ENCODE results near the gene ABCD2.
"Not testable (repeated sequence)": the region's sequence is repeated elsewhere in the genome, so short reads cannot be mapped to it uniquely, and the experiment has no call there.

The ABCD2 gene

GRCh38 chr12:39611818-39612217, 7.8 kb downstream of the ABCD2 start:
- no peak for DNase-seq

GRCh38 chr12:39610436-39611025, 9.1 kb downstream of the ABCD2 start:
- DNase-seq, result no peak

- DNase-seq, result no peak
Measured at GRCh38 chr12:39606712-39607423, 12.7 kb downstream of the ABCD2 start.

GRCh38 chr12:39605996-39606395, 13.6 kb downstream of the ABCD2 start:
- DNase-seq, result no peak

DNA sequence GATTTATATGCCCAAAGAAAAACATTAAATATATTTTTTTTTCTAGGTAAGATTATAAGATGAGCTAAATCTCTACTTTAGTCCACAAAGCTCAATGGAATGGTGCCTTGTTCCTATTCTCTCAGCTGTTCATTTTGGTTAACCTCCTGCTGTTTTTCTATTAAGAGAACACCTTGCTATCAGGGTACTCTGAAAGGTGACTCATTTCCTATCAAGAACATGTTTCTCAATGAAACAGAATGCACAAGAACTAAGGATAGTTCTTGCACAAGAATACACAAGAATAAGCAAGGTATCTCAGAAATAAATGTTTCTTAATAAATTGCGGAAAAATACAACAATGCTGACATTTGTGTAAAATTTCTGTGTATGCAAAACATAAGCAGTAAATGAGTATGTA, 14.1 kb downstream of the ABCD2 start:
- DNase-seq, result no peak

- DNase-seq, result no peak
Measured at GRCh38 chr12:39603065-39603464, 16.5 kb downstream of the ABCD2 start.

DNA sequence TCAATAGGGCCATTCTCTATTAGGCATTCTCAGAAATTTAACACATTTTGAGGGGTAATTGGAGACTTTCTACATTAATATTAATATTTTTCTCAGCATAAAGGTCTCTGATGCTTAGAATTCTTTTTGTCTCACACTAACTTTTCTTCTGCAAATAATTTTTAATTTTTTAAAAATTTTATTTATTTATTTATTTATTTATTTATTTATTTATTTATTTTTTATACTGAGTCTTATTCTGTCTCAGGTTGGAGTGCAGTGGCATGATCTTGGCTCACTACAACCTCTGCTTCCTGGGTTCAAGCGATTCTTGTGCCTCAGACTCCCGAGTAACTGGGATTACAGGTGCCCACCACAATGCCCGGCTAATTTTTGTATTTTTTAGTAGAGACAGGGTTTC, 17.7 kb downstream of the ABCD2 start:
- not testable (repeated sequence) for DNase-seq

DNA sequence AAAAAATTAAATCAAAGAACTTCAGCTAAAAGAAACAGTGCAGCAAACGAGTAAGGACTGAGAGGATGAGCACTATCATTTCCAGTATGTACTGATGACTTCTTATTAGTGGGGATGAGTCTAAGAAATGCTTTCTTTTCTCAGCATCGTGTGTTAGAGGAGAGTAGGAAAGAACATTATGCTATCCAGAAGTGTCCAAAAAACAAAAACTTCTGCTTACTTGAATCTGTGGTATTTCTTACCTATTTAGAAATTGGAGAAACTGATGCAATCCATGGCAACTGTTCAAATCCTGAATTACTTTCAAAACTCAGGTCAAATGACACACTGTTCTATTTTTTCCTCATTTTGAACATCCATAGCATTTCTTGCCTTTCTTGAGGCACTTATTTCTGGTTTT, 23.7 kb downstream of the ABCD2 start:
- DNase-seq, result no peak

- no peak for DNase-seq
Measured at GRCh38 chr12:39592295-39592694, 27.3 kb downstream of the ABCD2 start.

- DNase-seq, result no peak
Measured at GRCh38 chr12:39588348-39588747, 31.3 kb downstream of the ABCD2 start.

DNA sequence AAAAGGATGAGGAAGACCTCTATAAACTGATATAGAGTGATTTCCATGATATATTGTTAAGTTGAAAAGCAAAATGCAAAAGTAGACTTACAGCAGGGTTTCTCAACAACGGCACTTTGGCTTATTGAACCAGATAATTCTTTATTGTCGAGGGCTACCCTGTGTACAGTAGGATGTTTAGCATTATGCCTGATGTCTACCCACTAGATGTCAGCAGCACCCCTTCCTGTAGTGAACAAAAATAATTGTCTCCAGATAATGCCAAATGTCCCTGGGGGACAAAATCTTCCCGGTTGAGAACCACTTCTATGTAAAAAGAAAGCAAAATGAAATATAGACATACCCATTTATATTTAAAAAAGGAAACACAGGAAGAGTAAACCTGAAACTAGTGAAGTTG, 32.4 kb downstream of the ABCD2 start:
- no peak for DNase-seq

DNA sequence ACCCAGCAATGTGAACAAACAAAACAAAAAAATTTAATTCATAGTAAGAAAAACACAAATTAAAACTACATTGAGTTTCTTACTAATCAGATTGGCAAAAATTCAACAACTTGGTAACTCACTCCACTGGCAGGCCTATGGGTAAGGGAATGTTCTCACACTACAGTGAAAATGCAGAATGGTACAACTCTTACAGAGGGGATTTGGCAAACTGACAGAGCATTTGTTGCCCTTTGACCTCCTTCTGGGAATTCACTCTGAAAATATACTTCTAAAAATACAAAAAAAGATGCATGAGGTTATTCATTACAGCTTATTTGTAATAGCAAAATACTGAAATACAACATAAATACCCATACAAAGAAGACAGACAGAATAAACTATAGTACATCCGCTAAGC, 32.8 kb downstream of the ABCD2 start:
- no peak for DNase-seq

GRCh38 chr12:39581592-39581991, 38.0 kb downstream of the ABCD2 start:
- DNase-seq, result no peak

DNA sequence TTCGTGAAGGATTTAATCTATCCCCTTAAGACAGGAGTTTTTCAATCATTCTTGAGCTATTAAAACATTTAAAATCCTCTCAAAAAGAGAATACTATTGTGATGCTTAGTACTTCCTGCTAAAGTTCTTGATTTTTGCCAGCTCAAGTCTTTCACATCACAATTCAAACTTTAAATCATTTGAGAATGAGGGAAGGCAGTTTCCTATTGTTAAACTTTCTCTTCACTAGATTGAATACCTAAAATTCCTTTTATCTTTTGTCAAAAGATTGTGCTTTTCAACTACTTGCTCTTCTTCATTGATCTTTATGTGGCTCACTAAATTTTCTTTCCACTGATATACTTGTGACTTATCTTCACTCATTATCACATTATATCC, 44.1 kb downstream of the ABCD2 start:
- no peak for DNase-seq

DNA sequence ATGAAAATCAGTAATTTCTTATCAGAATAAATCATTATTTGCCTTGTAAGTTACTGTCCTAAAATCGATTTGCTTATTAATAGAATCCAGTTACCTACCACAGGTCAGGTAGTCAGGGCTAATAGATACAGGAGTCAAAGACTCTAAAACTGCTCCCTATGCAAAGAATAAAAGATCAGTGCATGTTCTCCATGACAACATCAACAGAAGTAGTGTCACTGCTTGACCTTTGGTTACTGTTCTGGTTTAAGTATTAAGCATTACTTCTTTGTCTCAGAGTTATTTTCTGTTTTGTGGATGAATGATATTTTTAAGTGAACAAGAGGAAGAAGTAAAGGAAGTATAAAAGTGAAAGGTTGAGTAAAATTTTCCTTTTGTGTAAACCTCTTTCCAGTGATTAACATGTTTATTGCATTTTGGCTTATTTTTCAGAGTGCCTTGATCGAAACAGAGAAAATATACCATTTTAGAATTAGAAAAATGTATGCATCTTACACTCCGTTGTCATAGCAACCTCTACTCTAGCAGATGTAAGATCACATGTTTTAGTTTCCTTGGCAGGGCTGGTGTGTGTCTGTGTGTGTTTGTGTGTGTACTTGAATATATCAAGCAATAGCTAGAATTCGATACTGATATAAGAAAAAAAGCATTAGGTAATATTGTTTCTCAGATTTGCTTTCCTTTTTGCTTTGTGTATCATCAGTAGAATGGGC, 44.7 kb downstream of the ABCD2 start:
- DNase-seq, result no peak

GRCh38 chr12:39574378-39574777, 45.2 kb downstream of the ABCD2 start:
- DNase-seq, result no peak

DNA sequence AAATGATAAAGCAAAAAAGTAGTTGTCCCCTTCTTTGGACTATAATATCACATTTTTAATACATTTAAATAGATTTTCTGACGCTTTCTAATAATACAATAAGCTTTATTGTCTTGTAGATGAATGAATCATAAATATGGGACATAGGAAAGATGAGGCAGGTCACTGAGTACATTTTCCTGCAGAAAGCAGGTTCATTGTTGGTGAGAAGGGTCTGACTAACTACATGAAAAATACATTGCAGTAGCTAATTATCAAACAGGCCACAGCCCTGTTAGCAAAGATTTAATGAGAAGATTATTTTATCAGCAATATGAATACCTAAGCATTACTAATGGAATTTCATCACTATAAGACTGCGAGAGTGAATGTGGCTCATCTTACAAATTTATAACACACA, 45.6 kb downstream of the ABCD2 start:
- no peak for DNase-seq

GRCh38 chr12:39572551-39572950, 47.1 kb downstream of the ABCD2 start:
- no peak for DNase-seq

DNA sequence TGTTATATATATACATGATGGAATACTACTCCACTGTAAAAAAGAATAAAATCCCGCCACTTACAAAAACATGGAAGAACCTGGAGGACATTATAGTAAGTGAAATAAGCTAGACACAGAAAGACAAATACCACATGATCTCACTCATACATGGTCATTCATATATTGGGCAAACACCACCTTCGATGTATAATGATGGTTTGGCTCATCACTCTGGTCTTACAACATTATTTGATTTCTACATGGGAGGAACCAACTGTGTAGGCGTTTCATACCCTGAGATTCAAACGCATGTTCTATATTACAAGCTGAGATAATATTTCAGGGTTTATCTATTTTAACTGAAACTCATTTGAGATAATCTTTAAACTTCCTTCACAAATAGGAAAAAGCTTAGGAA, 48.3 kb downstream of the ABCD2 start:
- DNase-seq, result no peak

DNA sequence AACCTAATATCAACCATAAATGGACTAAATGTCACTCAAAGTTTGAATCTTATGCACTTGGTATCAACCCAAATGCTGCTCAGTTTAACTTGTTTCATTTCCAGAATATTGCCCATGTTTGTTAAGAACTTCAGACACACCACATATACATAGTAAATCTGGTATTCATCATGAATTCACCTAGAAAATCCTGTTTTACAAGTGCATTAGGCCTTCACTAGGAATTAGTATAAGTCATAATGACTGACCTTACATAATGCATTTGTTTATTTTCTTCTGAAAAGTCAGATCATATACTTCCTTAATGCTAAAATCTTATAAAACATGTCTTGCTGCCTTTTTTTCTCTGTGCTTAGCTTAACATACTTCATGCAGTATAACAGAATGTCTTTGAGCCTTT, 66.1 kb downstream of the ABCD2 start:
- no peak for DNase-seq

DNA sequence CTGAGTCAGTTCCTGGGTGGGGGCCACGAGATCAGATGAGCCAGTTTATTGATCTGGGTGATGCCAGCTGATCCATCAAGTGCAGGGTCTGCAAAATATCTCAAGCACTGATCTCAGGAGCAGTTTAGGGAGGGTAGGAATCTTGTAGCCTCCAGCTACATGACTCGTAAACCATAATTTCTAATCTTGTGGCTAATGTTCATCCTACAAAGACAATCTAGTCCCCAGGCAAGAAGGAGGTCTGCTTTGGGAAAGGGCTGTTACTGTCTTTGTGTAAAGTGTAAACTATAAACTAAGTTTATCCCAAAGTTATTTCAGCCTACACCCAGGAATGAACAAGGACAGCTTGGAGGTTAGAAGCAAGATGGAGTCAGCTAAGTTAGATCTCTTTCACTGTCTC, 75.4 kb downstream of the ABCD2 start:
- not testable (repeated sequence) for DNase-seq

- DNase-seq, result no peak
Measured at GRCh38 chr12:39541471-39541870, 78.1 kb downstream of the ABCD2 start.

DNA sequence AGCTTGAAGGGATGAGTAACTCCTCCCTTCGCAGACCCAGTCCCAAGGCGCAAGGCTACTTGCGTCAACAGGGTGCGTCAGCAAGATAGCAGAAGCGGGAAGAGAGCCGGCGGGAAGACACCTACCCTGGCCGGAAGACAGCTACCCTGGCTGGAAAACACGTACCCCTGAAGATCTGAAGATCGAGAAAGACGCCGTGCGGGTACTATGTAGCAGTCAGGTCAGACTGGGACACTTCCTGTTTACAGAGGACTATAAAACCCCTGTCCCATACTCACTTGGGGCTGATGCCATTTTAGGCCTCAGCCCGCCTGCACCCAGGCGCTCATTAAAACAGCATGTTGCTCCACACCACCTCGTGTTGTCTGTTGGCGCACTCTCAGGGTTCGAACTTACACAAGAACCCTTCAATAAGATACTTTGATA, 80.9 kb downstream of the ABCD2 start:
- DNase-seq, result no peak

- no peak for DNase-seq
Measured at GRCh38 chr12:39533951-39534350, 85.7 kb downstream of the ABCD2 start.

Data from stimulated activated CD4-positive, alpha-beta T cell treated with anti-CD3 and anti-CD28 coated beads, Interleukin-12 subunit alpha, Interleukin-12 subunit beta, amount 100 ng/mL, for 4 hours (primary cell).